CD4-positive, alpha-beta T cell treated with Interleukin-4 for 1 hour (primary cell): ENCODE data around the gene URB1.
A peak's percentile ranks its signal among the peaks of the same experiment; 100 is the strongest.
"Not testable (repeated sequence)": the region's sequence is repeated elsewhere in the genome, so short reads cannot be mapped to it uniquely, and the experiment has no call there.

Source experiments
- DNase-seq, 2 donors: peaks; one replicate each; pipeline ENCODE4 v3.0.0-alpha.2; 2020 to 2022

The URB1 gene

GRCh38 chr21:32412162-32413014, 19.6 kb upstream of the URB1 start, which contains the start of gene EVA1C:
Gene EVA1C (plus strand): TSS chr21:32412706. CDS start chr21:32412854, 148 bp downstream.
- peak; percentile 64 to 77 for DNase-seq

- DNase-seq, result peak; percentile 39 to 59
Measured at GRCh38 chr21:32411350-32412161, 18.7 kb upstream of the URB1 start.

- DNase-seq, result no peak
Measured at GRCh38 chr21:32410916-32411315, 18.1 kb upstream of the URB1 start.

- no peak for DNase-seq
Measured at GRCh38 chr21:32410291-32410690, 17.5 kb upstream of the URB1 start.

GRCh38 chr21:32406405-32406804, 13.6 kb upstream of the URB1 start:
- DNase-seq, result no peak

GRCh38 chr21:32403201-32403777, 10.5 kb upstream of the URB1 start:
- DNase-seq, result peak; percentile 40 to 77

- peak in 1 of 2 donors; percentile 33 for DNase-seq
Measured at GRCh38 chr21:32393677-32394001, 827 bp upstream of the URB1 start.

GRCh38 chr21:32392299-32392879, 423 bp downstream of the URB1 start:
- no peak for DNase-seq

- DNase-seq, result no peak
Measured at GRCh38 chr21:32391755-32392154, 1.1 kb downstream of the URB1 start.

- not testable (repeated sequence) for DNase-seq
Measured at GRCh38 chr21:32390537-32391224, 2.1 kb downstream of the URB1 start.

GRCh38 chr21:32389337-32390015, 3.3 kb downstream of the URB1 start:
- DNase-seq, result no peak

GRCh38 chr21:32388306-32388705, 4.5 kb downstream of the URB1 start:
- DNase-seq, result no peak

- DNase-seq, result no peak
Measured at GRCh38 chr21:32387151-32387550, 5.7 kb downstream of the URB1 start.

- DNase-seq, result no peak
Measured at GRCh38 chr21:32386195-32386870, 6.5 kb downstream of the URB1 start.

- DNase-seq, result no peak
Measured at GRCh38 chr21:32383812-32384211, 9.0 kb downstream of the URB1 start.

GRCh38 chr21:32382108-32382644, 10.6 kb downstream of the URB1 start:
- no peak for DNase-seq

- no peak for DNase-seq
Measured at GRCh38 chr21:32381571-32381970, 11.2 kb downstream of the URB1 start.

GRCh38 chr21:32380940-32381339, 11.9 kb downstream of the URB1 start:
- DNase-seq, result no peak

GRCh38 chr21:32378956-32379355, 13.9 kb downstream of the URB1 start:
- no peak for DNase-seq

GRCh38 chr21:32377991-32378390, 14.8 kb downstream of the URB1 start:
- DNase-seq, result no peak

- no peak for DNase-seq
Measured at GRCh38 chr21:32377506-32377905, 15.3 kb downstream of the URB1 start.
